ENCODE results near the gene CRB1. TPM values are rescaled to one million over a fixed set of nuclear protein-coding genes. Genes with fewer than 3 reads are reported as not detected.
"Not testable (repeated sequence)": the region's sequence is repeated elsewhere in the genome, so short reads cannot be mapped to it uniquely, and the experiment has no call there.

The CRB1 gene
- polyA plus RNA-seq, 3 donors = 2.4 to 2.6 (median 2.5) TPM

DNA sequence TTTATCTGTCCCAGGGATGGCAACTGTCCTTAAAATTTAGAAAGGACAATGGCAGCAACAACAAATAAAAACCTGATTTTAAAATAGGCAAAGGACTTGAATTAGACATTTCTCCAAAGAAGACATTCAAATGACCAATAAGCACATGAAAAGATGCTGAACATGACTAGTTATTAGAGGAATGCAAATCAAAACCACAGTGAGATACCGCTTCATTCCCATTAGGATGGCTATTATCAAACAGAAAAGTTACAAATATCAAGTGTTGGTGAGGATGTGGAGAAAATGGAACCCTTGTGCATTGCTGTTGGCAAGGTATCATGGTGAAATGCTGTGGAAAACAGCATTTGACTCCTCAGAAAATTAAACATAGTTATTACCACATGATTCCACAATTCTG lies 120.7 kb downstream of the CRB1 start:
- DNase-seq (ENCODE audit: extremely low read depth in 1 of 11, low read depth in 9 of 11, low spot score in 4 of 11) = no peak

DNA sequence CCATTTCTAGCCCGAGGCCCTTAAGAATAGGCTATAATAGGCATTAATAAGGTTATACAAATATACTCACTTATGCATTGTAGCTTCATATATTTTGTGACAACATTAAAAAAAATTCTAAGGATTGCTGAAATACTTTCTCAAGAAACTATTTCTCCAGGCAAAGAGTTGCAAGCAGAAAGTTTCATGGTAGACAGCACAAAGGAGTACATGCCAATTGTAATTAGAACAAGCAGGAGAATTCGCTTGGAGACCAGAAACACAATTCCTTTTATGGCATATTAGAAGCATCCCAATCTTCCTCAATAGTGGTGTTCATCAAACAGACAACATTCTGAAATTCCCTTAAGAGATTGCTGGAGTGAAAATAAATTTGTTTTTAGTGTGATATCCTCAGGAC lies 122.8 kb downstream of the CRB1 start:
- no peak for DNase-seq (ENCODE audit: extremely low read depth in 1 of 11, low read depth in 9 of 11, low spot score in 4 of 11)

DNA sequence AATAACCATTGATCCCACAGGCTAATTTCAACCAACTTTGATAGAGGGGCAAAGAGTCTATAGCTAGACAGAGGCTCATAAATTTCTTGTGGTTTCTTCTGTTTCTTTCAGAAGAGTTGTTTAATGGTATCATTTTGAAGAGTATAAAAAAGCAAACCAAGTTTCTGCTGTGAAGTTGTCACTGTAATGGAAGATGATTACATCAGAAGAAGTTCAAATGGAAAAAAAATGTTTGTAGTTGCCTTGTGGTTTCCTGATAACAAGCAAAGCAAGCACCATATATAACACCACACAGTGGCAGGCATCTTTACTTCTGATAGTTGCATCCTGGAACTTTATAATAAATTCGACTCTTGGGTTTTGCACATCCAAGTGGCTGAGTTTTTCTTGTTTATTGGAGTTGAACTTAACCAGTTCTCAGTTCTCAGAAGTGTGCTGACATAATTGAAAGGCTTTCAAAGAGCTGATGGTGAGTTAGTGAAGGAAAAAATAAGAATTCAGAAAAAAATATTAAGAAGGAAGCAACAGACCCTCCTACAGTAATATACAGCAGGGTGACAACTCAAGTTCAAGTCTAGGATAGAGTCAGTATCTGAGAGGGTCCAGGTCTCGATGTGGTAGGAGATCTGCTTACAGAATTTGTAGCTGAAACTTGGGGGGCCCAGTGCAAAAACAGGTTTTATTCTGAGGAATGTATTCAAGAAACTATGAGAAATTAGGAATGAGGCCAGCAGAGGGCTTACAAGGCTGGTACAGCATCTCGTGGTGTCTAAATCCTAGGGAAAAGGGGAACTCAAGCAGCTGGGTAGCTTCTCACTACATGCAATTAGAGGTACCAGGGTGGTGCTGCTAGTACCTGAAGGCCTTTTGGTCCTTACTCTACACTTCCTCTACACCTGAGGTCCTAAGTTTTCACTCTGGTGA lies 123.5 kb downstream of the CRB1 start:
- DNase-seq (ENCODE audit: extremely low read depth in 1 of 11, low read depth in 9 of 11, low spot score in 4 of 11) = no peak

DNA sequence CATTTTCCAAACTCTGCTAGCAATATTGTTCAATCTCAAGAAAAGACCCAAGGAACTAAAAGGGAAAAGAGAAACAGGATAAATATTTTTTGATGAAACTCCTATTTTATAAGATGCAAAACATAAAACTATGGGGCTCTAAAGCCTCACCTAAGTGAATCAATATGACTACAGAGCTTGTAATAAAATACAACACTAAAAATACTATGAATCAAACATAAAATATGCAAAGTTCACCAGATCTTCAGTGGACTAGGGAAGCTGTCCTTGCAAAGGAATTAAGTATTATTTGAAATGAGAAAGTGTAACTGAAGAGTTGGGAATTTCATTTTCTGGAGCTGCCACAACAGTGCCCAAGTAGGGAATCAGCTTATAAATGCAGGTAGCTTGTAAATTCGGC lies 124.5 kb downstream of the CRB1 start:
- DNase-seq (ENCODE audit: extremely low read depth in 1 of 11, low read depth in 9 of 11, low spot score in 4 of 11) = no peak

DNA sequence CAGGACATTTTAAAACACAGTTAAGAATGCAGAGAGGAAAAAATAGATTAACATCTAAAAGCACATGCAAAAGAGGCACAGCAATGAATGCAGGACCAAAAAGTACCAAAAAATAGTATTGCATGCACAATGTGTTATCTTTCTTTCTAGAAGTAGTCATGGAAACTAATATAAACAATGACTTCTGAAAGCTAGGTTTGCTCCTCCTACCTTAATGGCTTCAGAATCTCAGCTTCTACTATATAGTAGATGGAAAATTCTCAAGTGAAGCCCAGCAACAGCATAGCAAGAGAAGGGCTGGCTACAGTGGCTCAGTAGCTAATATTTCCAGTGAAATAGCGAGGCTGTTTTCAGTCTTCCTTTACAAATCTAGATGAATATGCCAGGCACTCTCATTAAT lies 125.1 kb downstream of the CRB1 start:
- DNase-seq (ENCODE audit: extremely low read depth in 1 of 11, low read depth in 9 of 11, low spot score in 4 of 11) = no peak

DNA sequence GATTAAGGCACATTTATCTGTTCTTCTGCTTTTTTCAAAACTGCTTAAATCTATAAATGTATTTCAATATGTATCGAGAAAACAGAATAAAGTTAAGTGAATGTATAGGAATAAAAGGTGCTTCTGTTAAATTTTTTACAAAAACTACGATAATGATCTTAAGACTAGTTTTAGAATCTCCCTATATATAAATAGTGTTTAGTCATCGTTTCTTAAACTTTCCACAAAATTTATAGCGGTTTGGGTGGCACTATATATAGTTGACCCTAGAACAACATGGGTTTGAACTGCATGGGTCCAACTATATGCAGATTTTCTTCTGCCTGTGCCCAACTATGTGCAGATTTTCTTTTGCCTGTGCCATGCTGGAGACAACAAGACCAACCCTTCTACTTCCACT lies 125.7 kb downstream of the CRB1 start:
- no peak for DNase-seq (ENCODE audit: extremely low read depth in 1 of 11, low read depth in 9 of 11, low spot score in 4 of 11)

DNA sequence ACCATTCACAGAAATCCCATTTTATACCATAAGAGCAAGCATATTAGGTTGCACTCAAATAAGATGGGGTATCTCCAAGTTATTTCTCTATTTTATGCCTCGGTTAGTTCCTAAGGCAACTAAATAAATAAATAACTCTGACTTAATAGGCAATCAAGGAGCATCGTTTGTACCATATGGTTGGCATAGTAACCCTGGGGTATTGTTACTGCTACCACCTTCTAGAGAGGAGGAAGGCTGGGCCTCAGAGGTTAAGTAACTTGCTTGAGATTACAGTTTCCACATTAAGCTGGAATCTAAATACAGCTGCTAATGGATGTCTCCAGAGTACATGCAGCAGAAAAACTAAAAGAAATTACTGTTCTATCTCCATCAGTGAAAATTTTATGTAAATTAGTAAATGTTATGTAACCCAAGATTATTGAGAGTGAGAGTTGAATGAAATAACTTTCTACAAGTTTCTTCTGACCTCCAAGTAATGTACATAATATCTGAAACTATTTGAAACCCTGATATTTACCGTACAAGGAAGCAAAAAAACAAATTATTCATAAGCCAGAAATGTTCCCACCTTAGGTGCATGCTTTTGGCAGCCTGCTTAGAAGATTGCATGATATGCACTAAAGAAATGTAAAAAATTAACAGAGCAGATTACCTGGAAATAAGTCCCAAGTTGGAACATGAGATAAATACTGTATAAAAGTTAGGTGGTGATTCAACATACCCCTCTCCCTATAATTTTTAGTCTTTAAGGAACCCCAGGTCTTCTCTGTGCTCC lies 127.0 kb downstream of the CRB1 start:
- no peak for DNase-seq (ENCODE audit: extremely low read depth in 1 of 11, low read depth in 9 of 11, low spot score in 4 of 11)

DNA sequence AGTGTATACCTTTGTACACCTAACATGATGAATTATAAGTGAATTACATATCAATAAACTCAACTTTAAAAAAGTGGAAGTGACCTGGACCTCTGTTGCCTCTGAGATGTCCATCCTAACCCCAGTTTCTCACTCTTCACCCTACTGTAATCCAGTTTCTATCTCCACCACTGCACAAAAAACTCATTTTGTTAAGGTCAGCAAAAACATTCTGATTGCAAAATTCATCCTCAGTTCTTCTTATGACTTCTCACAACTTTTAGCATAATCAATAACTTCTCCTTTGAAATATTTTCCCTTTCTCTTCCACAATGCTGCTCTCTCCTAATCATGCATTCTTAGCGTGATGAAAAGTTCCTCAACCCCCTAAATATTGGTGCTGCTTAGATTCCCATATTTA lies 129.8 kb downstream of the CRB1 start:
- no peak for DNase-seq (ENCODE audit: extremely low read depth in 1 of 11, low read depth in 9 of 11, low spot score in 4 of 11)

DNA sequence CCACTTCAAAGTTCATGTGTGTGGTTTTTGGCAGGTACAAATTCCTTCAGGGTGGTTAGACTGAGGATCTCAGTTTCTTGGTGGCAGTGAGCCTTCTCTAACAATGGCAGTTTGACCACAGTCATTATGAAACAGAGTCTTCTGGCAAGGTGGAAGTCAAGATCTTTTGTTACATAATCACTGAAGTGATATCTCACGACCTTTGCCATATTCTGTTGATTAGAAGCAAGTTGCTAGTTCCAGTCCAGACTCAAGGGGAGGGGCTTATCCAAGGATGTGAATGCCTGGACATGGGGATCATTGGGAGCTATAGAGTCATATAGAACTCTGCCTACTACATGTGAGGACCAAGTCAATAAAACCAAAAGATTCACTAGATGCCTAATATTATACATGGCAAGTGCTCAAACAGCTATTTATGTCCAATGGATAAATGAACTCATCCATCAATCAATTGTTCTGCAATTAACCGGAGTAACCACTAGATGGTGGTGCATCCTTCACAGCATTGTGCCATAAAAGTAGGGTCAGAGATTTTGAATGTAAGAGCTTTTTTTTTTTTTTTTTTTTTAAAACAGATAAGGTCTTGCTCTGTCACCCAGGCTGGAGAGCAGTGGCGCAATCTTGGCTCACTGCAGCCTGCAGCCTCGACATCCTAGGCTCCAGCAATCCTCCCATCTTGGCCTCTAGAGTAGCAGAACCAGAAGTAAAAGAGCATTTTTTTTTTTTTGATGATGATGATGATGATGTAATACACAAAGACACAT lies 131.9 kb downstream of the CRB1 start:
- no peak for DNase-seq (ENCODE audit: extremely low read depth in 1 of 11, low read depth in 9 of 11, low spot score in 4 of 11)

DNA sequence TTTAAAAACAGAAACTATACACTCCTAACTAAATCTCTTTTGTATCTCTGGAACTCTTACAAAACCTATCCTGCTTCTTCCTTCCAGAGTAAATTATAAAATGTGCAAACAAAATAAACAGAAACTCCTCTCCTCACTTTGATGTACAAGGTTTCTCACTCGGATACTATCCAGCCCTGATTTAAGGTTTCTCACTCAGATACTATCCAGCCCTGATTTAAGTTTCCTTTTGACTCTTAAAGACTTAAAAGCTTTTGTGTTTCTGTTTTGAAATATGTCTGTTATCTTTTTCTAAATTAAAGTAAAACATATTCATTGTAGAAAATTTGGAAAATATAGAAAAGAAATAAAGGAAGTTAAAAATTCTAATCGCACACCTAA lies 132.5 kb downstream of the CRB1 start:
- DNase-seq (ENCODE audit: extremely low read depth in 1 of 11, low read depth in 9 of 11, low spot score in 4 of 11) = no peak

DNA sequence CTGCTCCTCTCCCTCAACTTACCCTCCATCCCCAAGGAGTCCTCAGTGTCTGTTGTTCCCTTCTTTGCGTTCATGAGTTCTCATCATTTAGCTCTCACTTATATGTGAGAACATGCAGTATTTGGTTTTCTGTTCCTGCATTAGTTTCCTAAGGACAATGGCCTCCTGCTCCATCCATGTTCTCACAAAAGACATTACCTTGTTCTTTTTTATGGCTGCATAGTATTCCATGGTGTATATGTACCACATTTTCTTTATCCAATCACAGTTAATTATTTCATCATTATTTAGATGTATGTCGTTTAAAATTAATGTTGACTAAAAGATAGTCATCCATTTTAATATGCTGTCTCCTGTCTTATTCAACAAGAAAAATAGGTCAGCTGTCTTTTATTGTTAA lies 134.1 kb downstream of the CRB1 start:
- no peak for DNase-seq (ENCODE audit: extremely low read depth in 1 of 11, low read depth in 9 of 11, low spot score in 4 of 11)

DNA sequence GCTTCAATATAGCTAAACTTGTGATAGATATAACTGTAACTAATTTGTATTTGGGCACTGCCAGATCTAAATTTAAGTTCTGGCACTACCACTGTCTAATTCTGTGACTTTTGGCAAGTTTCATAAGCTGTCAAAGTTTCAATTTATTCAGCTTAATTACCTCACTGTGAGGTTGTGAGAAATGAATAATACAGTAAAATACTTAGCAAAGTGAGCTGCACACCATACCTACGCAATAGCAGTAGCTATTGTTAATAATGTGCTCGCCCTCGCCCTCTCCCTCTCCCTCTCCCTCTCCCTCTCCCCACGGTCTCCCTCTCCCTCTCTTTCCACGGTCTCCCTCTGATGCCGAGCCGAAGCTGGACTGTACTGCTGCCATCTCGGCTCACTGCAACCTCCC lies 136.7 kb downstream of the CRB1 start:
- not testable (repeated sequence) for DNase-seq (ENCODE audit: extremely low read depth in 1 of 11, low read depth in 9 of 11, low spot score in 4 of 11)

DNA sequence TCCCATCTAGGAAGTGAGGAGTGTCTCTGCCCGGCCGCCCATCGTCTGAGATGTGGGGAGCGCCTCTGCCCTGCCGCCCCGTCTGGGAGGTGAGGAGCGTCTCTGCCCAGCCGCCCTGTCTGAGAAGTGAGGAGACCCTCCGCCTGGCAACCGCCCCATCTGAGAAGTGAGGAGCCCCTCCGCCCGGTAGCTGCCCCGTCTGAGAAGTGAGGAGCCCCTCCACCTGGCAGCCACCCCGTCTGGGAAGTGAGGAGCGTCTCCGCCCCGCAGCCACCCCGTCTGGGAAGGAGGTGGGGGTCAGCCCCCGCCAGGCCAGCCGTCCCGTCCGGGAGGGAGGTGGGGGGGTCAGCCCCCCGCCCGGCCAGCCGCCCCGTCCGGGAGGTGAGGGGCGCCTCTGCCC lies 137.6 kb downstream of the CRB1 start:
- DNase-seq (ENCODE audit: extremely low read depth in 1 of 11, low read depth in 9 of 11, low spot score in 4 of 11) = not testable (repeated sequence)

DNA sequence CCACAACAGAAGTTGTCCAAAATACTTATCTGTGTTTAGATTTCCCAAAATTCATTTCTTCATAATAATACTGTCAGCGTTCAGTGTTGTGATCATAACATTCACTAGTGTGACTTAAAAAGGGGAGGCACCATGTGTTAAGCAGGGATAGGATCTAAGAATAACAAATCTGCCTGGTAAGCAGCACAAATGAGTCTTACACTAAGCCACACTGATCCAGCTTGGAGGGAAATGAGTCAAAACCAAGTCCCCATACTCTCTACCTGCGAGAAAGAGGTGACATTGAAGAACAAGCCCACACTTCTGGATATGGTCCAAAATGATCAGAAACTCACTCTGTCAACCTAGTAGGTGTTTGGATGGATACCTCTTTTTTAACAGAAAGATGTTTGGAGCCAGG lies 145.5 kb downstream of the CRB1 start:
- DNase-seq (ENCODE audit: extremely low read depth in 1 of 11, low read depth in 9 of 11, low spot score in 4 of 11) = no peak

DNA sequence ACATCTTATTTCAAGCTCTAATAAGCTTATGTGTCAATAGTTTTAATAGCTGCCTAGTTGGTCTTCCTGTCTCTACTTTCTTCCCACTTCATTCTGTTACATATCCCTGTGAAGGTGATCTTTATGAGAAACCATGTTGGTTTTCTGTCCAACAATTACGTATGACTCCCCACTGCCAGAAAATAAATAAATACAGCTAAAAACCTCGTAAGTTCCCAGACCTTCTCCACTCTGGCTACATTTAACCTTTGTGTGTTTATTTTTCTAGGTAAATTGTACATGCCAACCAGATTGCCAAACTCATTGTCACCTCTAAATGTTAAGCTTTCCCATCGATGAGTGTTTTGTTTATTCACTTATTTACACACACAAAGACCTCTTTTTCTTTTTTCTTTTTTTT lies 147.2 kb downstream of the CRB1 start:
- DNase-seq (ENCODE audit: extremely low read depth in 1 of 11, low read depth in 9 of 11, low spot score in 4 of 11) = no peak

DNA sequence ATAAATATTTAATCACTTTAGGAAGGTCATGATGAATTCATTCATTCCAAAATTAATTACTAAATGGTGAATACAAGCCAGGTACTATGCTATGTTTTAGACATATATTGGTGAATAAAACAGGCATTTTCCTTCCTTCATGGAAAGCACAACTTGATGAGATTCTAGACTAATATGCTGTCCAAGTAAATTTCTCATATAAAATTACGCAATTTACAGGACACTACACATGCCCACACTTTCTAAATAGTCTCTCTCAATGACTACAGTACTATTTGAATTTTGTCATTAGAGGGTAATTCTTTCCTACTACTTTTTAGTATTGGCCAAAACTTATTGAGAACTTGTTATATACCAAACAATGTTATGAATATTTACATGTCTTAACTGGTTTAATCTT lies 150.6 kb downstream of the CRB1 start:
- no peak for DNase-seq (ENCODE audit: extremely low read depth in 1 of 11, low read depth in 9 of 11, low spot score in 4 of 11)

DNA sequence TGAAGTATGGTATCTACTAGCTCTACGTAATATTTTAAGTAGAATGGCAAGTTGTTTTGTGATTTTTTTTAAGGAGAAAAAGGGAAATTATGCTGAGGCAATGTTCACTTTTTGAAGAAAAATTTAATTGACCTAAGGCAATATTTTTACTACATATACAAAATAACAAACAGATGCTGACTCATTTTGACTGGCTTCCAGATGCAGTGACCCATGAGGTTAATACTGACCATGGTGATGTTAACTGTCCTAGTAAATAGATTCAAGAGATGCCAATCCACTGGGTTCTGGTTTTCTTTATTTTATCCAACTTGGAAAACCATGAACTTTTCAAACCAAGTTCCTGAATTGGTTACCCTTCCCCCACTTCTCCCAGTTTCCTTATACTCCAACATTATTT lies 154.9 kb downstream of the CRB1 start:
- DNase-seq (ENCODE audit: extremely low read depth in 1 of 11, low read depth in 9 of 11, low spot score in 4 of 11) = no peak

DNA sequence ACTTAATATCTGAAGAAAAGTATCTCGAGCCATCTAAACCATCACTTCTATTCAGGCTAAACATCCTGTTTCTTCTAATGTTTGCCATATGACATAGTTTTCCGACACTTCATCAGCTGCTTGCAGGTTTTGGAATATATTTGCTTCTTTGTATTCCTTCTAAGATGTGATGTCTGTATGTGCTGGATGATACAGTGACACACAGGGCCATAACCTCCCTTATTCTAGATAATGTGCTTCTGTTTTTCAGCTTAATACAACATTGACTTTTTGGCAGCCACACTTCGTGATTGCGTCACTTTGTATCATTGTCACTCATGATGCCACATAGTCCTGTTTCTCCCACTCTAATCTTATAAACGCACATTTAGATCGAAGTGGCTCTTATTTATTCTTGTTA lies 156.3 kb downstream of the CRB1 start:
- no peak for DNase-seq (ENCODE audit: extremely low read depth in 1 of 11, low read depth in 9 of 11, low spot score in 4 of 11)

DNA sequence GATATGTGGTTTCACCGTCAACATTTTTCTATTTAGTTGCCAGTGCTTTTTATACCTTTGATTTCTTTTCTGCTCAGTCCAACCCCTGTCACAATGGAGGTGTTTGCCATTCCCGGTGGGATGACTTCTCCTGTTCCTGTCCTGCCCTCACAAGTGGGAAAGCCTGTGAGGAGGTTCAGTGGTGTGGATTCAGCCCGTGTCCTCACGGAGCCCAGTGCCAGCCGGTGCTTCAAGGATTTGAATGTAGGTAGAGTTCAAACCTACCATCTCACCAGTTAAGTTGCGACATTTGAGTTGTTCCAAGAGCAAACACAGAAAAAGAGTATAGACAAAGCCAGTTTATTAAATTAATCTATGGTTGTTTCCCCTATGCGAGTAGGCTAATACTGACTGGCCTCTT lies 161.3 kb downstream of the CRB1 start:
- DNase-seq (ENCODE audit: extremely low read depth in 1 of 11, low read depth in 9 of 11, low spot score in 4 of 11) = no peak

DNA sequence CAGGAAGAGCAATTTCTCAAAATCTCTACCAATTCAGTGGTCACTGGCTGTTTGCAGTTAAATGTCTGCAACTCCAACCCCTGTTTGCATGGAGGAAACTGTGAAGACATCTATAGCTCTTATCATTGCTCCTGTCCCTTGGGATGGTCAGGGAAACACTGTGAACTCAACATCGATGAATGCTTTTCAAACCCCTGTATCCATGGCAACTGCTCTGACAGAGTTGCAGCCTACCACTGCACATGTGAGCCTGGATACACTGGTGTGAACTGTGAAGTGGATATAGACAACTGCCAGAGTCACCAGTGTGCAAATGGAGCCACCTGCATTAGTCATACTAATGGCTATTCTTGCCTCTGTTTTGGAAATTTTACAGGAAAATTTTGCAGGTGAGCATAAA lies 167.2 kb downstream of the CRB1 start:
- no peak for DNase-seq (ENCODE audit: extremely low read depth in 1 of 11, low read depth in 9 of 11, low spot score in 4 of 11)
